AG04450 (cell line): ENCODE measurements around the gene C15orf39. TPM values are rescaled to one million over a fixed set of nuclear protein-coding genes. Genes with fewer than 3 reads are reported as not detected.
"Not testable (repeated sequence)": the region's sequence is repeated elsewhere in the genome, so short reads cannot be mapped to it uniquely, and the experiment has no call there.

Experiments
- CTCF ChIA-PET: fragments of 300-600, 350-600 bp; formaldehyde crosslinking; extraction: SDS; loops from one replicate; lab custom pipeline; 2022; ENCODE audit warnings: antibody characterized with exemption, inconsistent platforms; lab: Charles Lee
- POLR2A ChIA-PET: fragments of 350-600 bp; formaldehyde crosslinking; extraction: SDS; loops from one replicate; lab custom pipeline; 2021; ENCODE audit warnings: antibody characterized with exemption, inconsistent platforms; lab: Yijun Ruan, JAX
- DNase-seq: peaks from one replicate; pipeline ENCODE4 v3.0.0-alpha.2; 2011; ENCODE audit warnings: low read depth, low spot score
- H3K27ac ChIP-seq: one replicate; pipeline ENCODE4 v1.5.1; 2012; ENCODE audit warnings: low read depth, low read length, control low read depth
- H3K27me3 ChIP-seq: one replicate; pipeline ENCODE4 v1.6.0; 2012; ENCODE audit warnings: low read length; ENCODE audit not compliant: control insufficient read depth, insufficient read depth
- H3K4me3 ChIP-seq: 2 replicates; pipeline ENCODE4 v1.5.1; 2011; ENCODE audit warnings: mild to moderate bottlenecking, low read depth, low read length, control low read depth
- H3K9me3 ChIP-seq: 2 replicates; pipeline ENCODE4 v1.5.1; 2012; ENCODE audit warnings: low read length; ENCODE audit not compliant: control insufficient read depth, insufficient read depth
- polyA plus RNA-seq: library from polyadenylated mRNA; depleted of rRNA; stranded (reverse); fragments of >200 nt; gene quantifications from 2 replicates; pipeline ENCODE4 v1.2.3, GENCODE V29; 2011
- TF ChIP-seq, protein P1 (sequence below): IDR thresholded peaks from 2 replicates; pipeline ENCODE4 v1.5.1; 2011; ENCODE audit warnings: low read depth, low read length, control low read depth, inconsistent platforms

The C15orf39 gene
- polyA plus RNA-seq, 1 experiment, result 2.1 TPM

DNA sequence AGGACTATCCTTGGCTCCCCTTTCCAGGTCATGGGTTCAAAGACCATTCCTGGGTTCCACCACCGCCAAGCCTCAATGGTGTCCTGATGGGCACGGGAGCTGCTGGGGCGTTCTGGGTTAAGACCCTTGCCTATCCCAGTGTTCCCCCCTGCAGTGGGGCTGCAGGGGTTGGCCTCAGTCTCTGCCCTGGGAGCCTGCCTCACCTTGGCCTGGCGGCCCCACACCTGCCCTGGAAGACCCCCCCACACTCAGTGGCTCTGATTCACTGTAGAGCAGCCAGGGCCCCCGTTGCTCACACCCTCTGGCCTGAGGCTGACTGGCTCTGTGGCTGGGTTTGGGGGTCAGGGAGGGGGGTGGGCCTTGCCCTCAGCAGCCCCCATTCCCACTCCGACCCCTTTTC, 22.0 kb downstream of the C15orf39 start:
- H3K27me3 ChIP-seq, result peaks cover 21% of the 10 kb centered on the region
- H3K4me3 ChIP-seq, result no peak overlapping the region
- CTCF ChIA-PET, result no interaction called here
- TF ChIP-seq, protein P1, sequence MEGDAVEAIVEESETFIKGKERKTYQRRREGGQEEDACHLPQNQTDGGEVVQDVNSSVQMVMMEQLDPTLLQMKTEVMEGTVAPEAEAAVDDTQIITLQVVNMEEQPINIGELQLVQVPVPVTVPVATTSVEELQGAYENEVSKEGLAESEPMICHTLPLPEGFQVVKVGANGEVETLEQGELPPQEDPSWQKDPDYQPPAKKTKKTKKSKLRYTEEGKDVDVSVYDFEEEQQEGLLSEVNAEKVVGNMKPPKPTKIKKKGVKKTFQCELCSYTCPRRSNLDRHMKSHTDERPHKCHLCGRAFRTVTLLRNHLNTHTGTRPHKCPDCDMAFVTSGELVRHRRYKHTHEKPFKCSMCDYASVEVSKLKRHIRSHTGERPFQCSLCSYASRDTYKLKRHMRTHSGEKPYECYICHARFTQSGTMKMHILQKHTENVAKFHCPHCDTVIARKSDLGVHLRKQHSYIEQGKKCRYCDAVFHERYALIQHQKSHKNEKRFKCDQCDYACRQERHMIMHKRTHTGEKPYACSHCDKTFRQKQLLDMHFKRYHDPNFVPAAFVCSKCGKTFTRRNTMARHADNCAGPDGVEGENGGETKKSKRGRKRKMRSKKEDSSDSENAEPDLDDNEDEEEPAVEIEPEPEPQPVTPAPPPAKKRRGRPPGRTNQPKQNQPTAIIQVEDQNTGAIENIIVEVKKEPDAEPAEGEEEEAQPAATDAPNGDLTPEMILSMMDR, result no peak
- DNase-seq, result no peak
- POLR2A ChIA-PET, result no interaction called here
- H3K27ac ChIP-seq, result no peak overlapping the region
- no peaks in the 10 kb centered on the region for H3K9me3 ChIP-seq

DNA sequence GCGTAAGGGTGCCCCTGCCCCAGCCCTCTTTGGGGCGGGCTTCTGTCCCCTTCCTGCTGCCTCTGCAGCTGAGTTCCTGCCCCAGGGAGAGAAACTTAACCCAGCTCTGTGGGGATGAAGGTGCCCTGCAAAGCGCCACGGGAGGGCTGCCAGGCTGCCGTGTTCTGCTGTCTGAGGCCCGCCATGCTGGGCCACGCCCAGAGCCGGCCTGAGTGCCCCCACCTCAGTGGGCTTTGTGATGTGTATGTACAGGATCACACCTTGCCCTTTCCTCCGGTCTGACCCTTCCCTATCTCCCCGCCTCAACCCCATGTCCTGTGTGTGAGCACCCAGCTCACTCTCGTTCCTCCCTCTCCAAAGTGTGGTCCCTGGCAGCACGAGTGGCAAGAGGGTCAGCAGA, 22.6 kb downstream of the C15orf39 start:
- no peak for DNase-seq
- Histone ChIP-seq H3K4me3 (no peak overlapping the region), H3K27ac (no peak overlapping the region), H3K27me3 (peaks cover 25% of the 10 kb centered on the region), H3K9me3 (no peaks in the 10 kb centered on the region)
- ChIA-PET POLR2A (no interaction called here), CTCF (no interaction called here)
- TF ChIP-seq, protein P1, result no peak

DNA sequence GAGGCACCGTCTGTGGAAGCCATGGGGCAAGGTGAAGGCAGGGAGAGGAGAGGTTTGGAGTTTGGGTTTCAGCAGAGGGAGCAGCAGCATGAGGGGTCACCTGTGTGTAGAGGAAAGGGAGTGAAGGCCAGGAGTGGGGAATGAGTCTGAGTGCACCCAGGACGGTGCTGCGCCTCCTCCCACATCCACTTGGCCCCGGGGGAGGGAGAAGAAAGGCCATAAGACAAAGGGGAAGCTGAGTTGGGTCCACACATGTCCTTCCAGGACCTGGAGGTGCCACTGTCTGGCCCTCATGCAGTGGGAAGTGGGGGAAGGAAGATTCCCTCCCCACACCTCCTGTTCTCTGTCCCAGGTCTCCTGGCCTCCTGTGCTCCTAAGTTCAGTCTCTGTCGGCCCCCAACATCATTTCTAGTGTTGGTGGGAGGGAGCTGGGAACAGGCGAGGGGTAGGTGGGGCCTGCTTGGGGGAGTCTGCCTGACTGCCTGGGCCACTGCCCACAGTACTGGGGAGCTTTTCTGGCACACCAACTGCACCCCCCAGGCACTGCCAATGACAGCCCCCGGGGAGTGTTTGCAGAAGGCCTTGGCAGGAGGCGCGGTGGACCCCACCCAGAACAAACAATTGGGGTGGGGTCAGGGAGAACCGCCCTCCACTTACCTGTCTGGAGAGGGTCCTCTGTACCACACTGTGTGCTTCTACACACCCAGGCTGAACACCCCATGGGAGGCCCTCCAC, 23.6 kb downstream of the C15orf39 start:
- POLR2A ChIA-PET, H3K9me3 ChIP-seq, H3K4me3 ChIP-seq, DNase-seq, CTCF ChIA-PET, H3K27ac ChIP-seq: not testable (repeated sequence)
- H3K27me3 ChIP-seq, result peaks cover 27% of the 10 kb centered on the region

DNA sequence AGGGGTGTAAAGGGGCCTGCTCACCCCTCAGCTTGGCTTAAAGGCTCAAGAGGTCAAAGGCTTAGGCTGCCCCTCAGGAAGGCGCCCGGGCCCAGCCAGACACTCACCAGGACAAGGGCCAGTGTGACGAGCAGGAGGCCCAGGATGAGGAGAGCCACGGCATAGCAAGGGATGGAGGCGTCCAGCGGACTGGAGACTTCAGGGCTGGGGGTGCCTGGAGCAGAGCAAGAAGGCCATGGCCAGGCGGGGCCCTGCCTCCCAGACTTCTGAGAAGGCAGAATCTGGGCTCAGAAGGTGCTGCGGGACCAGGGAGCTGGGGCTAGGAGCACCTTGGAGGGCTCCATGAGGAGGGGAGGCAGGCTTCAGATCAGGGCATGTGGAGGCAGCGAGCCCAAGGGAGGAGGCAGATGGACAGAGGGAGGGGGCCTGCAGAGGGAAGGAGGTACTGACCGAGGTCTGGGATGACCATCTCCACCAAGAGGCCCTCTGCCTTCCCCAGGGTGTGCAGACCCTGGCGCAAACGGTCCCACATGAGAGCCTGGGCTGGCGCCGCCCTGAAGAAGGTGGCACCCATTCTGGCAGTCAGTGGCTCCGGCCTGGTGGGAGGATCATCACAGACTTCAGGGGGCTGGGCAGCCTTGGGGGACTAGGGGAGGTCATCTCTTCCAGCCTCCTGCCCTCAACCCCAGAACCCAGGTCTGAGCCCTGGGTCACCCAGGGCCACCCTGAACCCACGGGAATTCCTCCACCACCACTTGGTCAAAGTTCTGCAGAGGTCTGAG, 24.5 kb downstream of the C15orf39 start:
- Histone ChIP-seq H3K9me3 (no peaks in the 10 kb centered on the region), H3K4me3 (no peak overlapping the region), H3K27ac (no peak overlapping the region), H3K27me3 (peaks cover 29% of the 10 kb centered on the region)
- CTCF ChIA-PET, result no interaction called here
- DNase-seq, result no peak
- TF ChIP-seq, protein P1, result no peak
- POLR2A ChIA-PET, result no interaction called here

DNA sequence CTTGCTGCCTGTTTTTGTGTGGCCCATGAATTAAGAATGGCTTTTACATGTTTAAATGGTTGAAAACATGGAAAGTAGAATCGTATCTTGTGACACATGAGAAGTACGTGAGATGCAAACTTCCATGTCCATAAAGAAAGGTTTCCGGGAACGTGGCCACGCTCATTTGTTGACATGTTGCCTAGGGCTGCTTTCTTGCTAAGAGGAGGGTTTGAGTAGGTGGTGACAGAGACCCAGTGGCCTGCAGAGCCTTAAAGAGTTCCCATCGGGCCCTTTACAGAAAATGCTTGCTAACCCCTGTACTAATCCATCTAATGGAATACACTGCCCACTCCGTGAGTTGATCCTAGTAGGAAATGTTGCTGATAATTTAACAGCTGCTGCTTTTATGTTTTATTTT, 25.4 kb downstream of the C15orf39 start:
- CTCF ChIA-PET, H3K9me3 ChIP-seq, H3K27ac ChIP-seq, POLR2A ChIA-PET, DNase-seq, H3K4me3 ChIP-seq: not testable (repeated sequence)
- peaks cover 33% of the 10 kb centered on the region for H3K27me3 ChIP-seq
